Parietal lobe (tissue), 1 donor: ENCODE measurements around the gene VRK3. TPM values are rescaled to one million over a fixed set of nuclear protein-coding genes. Genes with fewer than 3 reads are reported as not detected.

Experiments
- total RNA-seq: library from RNA; depleted of rRNA; stranded (reverse); fragments of >200 nt; gene quantifications from one replicate; pipeline ENCODE4 v1.2.3, GENCODE V29; 2014

The VRK3 gene, protein sequence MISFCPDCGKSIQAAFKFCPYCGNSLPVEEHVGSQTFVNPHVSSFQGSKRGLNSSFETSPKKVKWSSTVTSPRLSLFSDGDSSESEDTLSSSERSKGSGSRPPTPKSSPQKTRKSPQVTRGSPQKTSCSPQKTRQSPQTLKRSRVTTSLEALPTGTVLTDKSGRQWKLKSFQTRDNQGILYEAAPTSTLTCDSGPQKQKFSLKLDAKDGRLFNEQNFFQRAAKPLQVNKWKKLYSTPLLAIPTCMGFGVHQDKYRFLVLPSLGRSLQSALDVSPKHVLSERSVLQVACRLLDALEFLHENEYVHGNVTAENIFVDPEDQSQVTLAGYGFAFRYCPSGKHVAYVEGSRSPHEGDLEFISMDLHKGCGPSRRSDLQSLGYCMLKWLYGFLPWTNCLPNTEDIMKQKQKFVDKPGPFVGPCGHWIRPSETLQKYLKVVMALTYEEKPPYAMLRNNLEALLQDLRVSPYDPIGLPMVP
- total RNA-seq: 36.3 TPM

DNA sequence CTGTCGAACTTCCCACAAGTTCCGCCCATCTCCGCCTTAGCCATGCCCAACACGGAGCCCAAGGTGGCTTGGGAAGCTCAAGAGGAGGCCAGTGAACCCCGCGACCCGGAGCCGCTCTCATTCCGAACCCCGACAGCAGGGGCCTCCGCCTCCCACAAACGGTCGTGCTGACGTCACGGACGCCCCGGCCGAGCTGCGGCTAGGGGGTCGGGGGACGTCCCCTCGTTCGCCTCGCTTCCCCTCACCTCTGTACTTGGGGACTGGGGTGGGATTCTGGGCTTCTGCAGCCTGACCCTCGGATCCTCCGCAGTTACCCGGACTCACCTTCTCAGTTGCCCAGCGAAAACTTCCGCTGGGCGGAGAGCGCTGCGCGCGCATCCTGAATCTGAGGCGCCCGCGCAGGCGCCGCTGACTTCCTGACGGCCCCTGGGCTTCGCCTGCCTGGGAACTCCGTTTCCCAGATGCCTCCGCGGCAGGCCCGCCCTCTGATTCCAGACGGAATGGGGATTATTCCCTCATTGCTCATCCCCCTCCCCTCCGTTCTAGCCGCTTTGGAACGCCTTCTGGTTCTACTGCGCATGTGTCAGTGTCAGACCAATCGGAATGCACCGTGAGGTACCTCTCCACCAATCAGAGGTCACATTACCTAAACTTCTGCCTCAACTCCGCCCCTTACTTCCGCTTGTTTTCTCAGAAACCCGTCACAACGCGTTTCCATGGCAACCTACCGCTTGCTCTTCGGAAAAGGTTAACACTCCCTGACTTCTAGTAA is at the start of gene VRK3:
TSS of gene VRK3 (minus strand) at position 351 of the 772 bp plus-strand sequence. CDS start 9,210 bp downstream, outside the sequence.

DNA sequence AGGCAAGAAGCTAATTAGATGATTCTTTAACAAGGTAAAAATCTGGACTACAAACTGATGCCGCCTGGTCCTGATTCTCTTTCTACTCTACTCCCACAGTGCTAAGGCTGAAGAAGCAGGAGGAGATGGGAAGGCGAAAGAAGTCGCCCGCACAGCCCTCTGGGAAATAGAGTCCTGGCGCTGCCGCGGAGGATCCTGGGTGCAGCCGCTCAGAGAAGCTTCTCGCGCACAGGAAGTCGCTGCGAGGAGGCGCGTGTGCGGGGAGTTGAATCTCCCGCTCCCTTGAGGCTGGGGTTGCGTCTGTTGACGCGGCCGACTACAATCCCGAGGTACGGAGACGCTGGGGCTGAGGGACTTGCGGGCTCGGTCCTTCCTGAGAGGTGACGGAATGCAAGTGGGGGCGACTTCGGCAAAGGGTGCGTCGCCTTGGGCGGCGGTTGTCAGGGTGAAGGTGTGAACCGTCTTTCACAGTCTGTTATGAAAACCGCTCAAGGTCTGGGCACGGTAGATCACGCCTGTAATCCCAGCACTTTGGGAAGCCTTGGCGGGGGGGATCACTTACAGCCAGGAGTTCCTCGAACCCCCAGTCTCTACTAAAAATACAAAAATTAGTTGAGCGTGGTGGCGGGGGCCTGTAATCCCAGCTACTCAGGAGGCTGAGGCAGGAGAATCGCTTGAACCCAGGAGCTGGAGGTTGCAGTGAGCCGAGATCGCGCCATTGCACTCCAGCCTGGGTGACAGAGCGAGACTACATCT is 800 bp upstream of the VRK3 start, which contains the start of gene ZNF473:
TSS of gene ZNF473 (plus strand) at position 212 of the 756 bp plus-strand sequence. CDS start 5,078 bp downstream, outside the sequence.

DNA sequence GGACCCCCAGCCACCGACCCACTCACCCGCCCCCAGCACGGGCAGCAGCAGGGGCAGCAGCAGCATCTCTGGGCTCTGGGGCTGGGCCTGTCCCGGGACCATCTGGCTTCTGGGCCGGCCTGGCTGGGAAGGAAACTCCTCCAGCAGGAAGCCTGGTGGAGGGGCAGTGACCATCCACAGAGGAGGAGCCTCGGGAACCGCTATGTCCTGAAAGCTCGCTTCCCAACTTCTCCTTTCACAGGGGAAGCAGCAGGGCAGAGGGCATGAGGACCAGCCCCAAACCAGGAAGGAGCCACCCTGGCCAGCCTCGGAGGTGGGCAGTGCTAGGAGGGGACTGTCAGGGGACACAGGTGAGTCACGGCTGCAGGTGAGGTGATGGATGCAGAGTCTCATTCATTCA is 64.2 kb downstream of the VRK3 start, which contains the start of gene SIGLEC11:
TSS of gene SIGLEC11 (minus strand) at position 193 of the 400 bp plus-strand sequence. CDS start at position 102, 91 bp downstream.

DNA sequence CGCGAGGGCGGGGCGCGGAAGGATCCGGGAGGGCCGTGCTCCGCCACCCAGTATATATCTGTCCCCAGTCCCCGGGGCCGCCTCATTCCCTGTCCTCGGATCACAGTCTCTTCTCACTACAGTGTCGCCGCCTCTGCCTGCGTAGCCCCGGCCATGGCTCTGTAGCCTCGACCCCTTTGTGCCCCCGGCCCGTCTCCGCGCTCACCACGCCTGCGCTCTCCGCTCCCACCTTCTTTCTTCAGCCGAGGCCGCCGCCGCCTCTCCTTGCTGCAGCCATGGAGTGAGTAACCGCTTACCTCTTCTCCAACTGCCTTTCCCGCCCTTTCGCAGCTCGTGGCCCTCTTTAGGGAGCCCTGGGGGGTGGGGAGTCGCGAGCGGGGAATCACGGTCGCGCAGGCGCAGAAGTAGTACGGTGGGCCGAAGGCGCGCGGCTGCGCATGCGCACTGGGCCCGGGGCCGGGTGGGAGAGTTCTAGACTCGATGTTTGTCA is 96.0 kb downstream of the VRK3 start, which contains the start of the genes ATF5 and NUP62:
TSS of gene ATF5 (plus strand) at position 85 of the 490 bp plus-strand sequence. CDS start 1,646 bp downstream, outside the sequence.
TSS of gene NUP62 (minus strand) at position 384 of the 490 bp plus-strand sequence. CDS start 19,697 bp downstream, outside the sequence.

Other genes starting within 250 kb of the VRK3 start
- 20.0 TPM for gene FUZ, start 212.1 kb downstream of the VRK3 start, total RNA-seq
- 31.3 TPM for gene MED25, start 207.1 kb downstream of the VRK3 start, total RNA-seq
- 183 TPM for gene PTOV1, start 174.2 kb downstream of the VRK3 start, total RNA-seq
- gene PNKP, start 157.8 kb downstream of the VRK3 start, total RNA-seq: 51.0 TPM
- gene AKT1S1, start 148.0 kb downstream of the VRK3 start, total RNA-seq: 5.9 TPM
- gene TBC1D17, start 147.7 kb downstream of the VRK3 start, total RNA-seq: 14.4 TPM
- gene IL4I1, start 128.5 kb downstream of the VRK3 start, total RNA-seq: not detected
- 9.1 TPM for gene ATF5, start 96.2 kb downstream of the VRK3 start, total RNA-seq
- gene NUP62, start 95.9 kb downstream of the VRK3 start, total RNA-seq: 26.0 TPM
- gene SIGLEC11, start 64.2 kb downstream of the VRK3 start, total RNA-seq: not detected
- gene ZNF473, start 633 bp upstream of the VRK3 start, total RNA-seq: 16.0 TPM
- not detected for gene IZUMO2, start 137.9 kb upstream of the VRK3 start, total RNA-seq
- gene MYH14, start 178.2 kb upstream of the VRK3 start, total RNA-seq: 1.6 TPM